Measurements from ENCODE around the gene PLXND1.
"Not testable (repeated sequence)": the region's sequence is repeated elsewhere in the genome, so short reads cannot be mapped to it uniquely, and the experiment has no call there.

The PLXND1 gene

DNA sequence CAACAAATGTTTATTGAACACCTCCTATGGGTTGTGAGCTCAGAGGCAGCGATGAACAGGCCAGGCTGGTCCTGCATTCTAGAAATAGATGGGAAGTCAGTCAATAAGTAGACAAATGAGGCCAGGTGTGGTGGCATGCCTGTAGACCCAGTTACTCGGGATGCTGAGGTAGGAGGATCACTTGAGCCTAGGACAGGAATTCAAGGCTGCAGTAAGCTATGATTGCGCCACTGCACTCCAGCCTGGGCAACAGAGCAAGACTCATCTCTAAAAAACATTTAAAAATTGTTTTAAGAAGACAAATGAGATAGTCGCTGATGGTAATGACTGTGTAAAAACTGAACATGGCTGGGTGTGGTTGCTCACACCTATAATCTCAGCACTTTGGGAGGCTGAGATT, 82.4 kb downstream of the PLXND1 start:
- DNase-seq = no peak

- DNase-seq = no peak
Measured at GRCh38 chr3:129522953-129523352, 83.5 kb downstream of the PLXND1 start.

- DNase-seq = no peak
Measured at GRCh38 chr3:129521611-129522010, 84.9 kb downstream of the PLXND1 start.

GRCh38 chr3:129520960-129521359, 85.5 kb downstream of the PLXND1 start:
- DNase-seq = no peak

GRCh38 chr3:129519896-129520715, 86.4 kb downstream of the PLXND1 start:
- no peak for DNase-seq

GRCh38 chr3:129519449-129519848, 87.0 kb downstream of the PLXND1 start:
- no peak for DNase-seq

- no peak for DNase-seq
Measured at GRCh38 chr3:129518581-129518980, 87.9 kb downstream of the PLXND1 start.

DNA sequence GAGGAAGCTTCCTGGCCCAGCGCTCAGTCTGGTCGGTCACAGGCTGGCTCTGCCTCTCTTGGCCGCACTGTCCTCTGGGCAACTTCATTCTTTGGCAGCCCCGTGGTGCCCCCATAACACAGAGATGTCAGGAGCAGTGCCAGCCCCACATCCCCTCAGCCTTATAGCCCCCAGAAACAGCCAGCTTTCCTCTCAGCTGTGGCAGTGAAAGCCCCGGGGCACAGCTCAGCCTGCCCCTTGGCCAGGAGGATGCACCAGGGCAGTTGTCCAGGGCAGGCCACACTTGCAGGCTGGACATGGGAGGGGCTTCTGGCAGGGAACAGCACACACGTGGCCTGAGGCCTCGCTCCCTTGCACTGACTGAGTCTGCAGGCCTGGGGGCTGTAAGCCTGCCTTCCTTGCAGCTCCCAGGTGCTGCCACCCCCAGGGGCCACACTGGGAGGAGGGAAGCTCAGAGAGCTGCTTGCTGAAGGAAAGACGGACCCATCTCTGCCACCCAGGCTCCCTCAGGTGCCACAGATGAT, 88.4 kb downstream of the PLXND1 start:
- no peak for DNase-seq

- no peak for DNase-seq
Measured at GRCh38 chr3:129517516-129517915, 89.0 kb downstream of the PLXND1 start.

GRCh38 chr3:129515821-129516432, 90.5 kb downstream of the PLXND1 start:
- DNase-seq = not testable (repeated sequence)

GRCh38 chr3:129515108-129515820, 91.2 kb downstream of the PLXND1 start:
- not testable (repeated sequence) for DNase-seq

DNA sequence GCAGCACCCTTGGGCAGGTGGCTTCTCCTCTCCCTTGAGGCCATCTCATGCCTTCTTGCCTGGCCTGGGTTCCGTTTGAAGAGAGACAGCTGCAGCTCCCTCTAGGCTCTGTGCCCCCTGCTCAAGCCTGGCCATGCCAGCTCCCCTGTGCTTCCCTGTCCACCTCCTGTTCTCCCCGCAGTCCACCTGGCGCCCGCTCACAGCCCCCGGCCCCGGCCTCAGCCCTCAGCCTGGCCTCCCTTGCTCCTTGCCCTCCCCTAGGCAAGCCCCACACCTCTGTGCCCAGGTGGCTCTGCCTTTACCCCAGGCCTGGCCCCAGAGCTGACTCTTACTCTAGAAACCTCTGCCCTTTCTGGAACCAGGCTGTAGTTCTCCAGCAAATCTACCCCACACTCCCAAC, 91.9 kb downstream of the PLXND1 start:
- DNase-seq = no peak

- no peak for DNase-seq
Measured at GRCh38 chr3:129514110-129514509, 92.4 kb downstream of the PLXND1 start.

DNA sequence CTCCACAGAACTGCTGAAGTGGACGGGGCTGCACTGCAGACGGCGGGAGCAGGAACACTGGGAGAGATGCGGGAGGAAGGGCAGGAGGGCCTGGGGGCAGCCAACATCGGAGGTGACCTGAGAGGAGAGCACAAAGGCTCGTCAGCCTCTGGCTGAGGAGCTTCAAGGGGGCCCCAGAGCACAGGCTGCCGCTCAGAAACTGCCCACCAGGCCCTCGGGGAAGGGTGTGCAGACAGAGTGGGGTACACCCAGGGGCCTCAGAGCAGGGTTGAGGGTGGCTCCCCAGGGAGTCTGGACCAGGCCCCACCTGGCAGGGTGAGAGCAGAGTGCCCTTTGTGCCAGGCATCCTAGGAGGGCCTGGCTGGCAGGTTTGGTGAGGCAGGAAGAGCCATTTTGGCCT, 92.8 kb downstream of the PLXND1 start:
- DNase-seq = no peak

GRCh38 chr3:129512595-129512994, 93.9 kb downstream of the PLXND1 start:
- no peak for DNase-seq

- DNase-seq = peak; percentile 67
Measured at GRCh38 chr3:129507181-129507831, 99.2 kb downstream of the PLXND1 start.

GRCh38 chr3:129506231-129506742, 100.2 kb downstream of the PLXND1 start:
- DNase-seq = no peak

- peak; percentile 96 for DNase-seq
Measured at GRCh38 chr3:129505341-129505740, 101.1 kb downstream of the PLXND1 start.

Data from NCI-H1694 (cell line).